ENCODE data around the gene C17orf75.

C17orf75 gene

DNA sequence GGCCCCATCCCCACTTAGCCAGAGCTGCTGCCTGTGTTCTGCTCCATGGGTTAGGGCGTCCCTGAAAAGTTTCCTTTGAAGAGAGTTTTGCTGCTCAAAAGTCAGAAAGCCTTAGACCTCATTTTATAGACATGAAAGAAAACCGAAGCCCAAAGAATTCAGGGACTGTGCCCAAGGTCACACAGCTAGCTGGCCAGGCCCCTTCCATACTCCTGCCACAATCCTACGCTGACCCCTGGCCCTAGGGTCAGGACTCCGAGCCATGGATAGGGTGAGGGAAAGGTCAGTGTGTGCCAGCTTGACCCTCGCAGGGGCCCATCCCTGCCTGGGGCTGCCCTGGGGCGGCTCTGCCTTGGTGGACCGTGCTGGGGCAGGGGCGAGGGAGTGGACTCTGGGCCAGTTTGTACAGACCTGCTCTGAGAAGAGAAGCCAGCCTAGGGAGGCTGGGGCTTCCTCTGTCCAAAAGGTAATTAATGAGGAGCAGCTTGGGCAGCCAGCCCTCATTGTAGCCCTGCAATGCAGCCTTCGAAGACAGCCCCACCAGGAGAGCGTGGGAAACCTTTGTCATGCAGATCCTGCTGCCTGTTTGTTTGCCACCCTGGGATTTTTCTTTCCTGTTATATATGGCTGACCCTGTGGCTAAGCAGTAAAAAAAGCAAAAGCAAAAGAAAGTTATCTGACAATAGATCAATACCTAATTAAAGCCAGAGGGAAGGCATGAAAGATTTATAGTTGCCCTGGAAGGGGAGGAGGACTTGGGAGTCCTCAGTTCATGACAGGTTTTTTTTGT is 38.9 kb downstream of the C17orf75 start:
- no peak for DNase-seq

DNA sequence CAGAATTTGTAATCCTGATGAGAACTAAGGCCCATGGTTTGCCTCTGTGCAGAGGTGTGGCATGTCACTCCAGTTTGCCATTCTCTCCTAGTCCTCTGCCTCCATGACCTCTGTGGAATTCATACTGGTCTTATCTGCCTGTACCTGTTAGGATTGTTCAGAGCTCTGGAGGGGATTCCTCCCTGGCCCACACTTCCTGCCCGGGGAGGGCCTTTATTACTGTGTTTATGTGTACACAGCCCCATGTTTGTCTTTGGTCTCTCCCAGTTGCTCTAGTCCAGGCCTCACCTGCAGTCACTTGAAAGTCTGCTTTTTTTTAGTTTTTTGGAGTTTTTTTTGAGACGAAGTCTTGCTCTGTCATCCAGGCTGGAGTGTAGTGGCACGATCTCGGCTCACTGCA is 39.9 kb downstream of the C17orf75 start:
- DNase-seq = no peak

DNA sequence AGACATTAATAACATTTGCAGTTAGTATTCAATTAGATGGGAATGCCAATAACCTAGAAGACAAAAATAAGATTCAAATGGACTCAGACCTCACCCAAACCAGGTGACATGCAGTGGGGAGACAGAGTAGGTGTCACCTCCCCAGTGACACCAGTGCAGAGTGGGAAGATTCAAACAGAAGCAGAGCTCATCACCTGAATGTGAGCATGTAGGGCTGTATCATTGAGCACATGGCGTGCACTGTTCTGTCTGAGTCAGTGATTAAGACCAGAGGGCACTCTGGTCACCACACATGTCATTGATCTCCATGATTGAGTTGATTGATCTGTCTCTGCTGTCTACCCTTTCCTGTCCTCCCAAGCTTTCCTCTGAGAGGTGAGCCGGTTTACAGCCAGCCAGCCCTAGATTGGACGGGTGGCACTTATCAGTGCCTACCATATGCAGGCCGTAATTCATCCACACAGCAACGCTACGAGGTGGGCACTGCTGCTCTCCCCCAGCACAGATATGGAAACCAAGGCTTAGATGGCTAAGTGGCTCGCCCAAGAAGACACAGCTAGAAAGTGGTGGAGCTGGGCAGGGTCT is 42.3 kb downstream of the C17orf75 start:
- DNase-seq = no peak

DNA sequence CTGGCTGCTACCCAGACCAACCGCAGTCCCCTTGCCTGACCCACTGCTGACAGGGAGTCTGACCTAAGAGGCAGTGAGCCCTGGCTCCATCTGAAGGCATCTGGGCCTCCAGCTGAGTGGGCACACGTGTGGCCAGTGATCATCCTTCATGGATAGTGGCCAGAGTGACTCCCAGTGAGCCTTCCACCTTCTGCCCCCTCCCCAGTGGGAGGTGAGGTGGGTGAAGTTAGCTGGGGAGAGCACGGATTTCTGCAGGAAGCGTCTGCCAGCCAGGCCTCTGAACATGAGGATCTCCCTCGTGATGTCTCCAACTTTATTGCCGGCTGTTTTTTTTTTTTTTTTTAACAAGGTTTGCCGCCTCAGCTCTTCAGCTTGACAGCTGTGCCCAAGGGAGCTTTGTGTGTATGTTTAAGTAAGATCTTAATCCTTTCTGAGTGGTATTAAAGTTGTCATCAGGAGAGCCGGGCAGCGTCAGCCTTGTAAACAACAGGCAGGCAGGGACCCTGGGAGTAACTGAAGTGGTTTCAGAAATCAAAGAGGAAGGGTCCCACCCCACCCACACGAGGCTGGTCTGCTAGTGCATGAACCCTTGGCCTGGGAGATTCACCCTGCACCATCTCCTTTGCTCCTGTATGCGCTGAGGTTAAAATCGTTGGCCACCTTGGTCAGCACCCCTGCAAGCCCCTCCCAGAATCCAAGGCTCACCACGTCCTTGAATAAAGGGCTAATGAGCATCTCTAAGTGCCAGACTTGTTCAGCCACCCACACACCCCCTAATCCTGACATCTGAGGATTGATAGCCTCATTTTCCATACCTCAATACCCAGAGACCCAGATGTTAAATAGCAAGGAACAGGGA is 43.0 kb downstream of the C17orf75 start:
- DNase-seq = no peak

DNA sequence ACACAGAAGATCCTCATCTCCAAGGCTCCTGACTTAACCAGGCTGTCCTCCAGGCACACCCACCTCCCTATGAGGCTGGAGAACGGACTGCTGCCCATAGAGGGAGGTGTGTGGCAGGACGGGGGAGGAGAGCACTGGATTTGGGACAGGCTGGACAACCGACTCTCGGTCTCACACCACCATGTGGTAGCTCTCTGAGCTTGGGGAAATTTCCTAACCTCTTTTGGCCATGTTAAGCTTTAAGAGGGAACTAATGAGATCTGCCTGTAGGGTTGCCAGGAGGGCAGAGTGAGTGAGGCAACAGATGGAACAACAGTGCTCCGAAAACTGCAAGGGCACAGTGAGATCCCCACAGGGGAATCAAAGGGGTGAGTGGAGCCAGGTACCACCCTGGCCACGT is 43.7 kb downstream of the C17orf75 start:
- no peak for DNase-seq

DNA sequence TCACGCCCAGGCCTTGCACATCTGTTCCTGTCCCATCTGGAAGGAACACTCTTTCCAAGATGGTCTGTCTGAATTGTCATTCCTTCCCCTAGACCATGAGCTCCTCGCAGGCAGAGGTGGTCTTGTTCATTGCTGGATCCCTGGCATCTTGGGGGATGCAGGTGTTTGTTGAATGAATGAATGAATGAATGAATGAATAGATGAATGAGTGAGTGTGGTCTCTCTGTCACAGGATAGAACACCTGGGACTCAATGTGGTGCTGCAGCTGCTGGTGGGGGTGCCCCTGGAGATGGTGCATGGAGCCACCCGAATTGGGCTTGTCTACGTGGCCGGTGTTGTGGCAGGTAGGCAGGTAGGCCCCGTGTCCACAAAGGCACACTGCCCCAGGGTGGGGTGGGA is 44.1 kb downstream of the C17orf75 start:
- no peak for DNase-seq

DNA sequence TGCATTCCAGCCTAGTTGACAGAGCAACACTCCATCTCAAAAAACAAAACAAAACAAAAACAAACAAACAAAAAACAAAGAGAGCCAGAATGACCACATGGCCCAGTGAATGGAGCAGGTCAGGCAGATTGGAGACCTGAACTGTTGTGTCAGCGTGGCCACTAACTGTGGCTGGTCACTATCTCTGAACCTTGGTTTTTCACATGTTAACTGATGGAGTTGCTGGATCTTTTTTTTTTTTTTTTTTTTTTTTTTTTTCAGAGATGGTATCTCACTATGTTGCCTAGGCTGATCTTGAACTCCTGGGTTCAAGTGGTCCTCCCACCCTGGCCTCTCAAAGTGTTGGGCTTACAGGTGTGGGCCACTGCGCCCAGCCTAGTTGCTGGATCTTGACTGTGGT is 44.5 kb downstream of the C17orf75 start:
- DNase-seq = no peak

DNA sequence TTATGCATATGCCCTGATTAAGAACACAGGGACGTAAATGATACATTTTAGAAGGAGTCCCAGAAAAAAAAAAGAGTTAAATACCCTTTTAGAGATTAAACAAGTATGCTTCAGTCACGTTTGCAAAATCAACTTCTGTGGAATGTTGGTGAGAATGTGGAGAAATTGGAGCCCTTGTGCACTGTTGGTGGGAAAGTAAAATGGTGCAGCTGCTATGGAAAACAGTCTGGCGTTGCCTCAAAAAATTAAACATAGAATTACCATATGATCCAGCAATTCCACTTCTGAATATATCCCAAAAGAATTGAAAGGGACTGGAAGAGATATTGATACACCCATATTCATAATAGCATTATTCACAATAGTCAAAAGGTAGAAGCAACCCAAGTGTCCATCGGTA is 49.9 kb downstream of the C17orf75 start:
- no peak for DNase-seq

DNA sequence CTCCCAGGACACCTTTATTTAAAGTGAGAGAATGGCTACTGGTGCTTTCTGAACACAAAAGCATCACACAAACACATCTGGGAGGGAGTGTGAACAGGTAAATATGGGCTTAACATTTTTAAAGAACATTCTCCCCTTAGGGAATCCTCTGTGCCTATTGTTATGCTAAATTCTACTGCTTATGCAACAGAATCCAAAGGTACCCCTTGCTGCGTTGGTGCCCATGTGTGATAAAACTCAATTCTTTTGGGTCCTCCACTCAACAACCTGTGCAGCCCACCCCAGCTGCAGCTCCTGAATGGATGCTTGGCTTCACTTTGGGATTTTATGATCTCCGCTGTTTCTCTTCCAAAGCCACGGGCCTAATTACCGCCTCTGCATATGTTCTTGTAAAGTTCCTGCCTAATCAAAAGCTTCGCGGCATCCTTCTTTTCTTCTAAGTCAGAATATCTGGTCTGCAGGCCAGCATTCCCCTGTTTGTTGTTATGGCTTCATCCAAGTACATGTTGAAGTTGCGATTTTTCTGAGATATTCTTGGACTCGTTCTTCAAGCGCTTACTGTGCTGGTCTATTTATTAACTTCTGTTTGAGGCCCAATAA is 52.4 kb downstream of the C17orf75 start:
- DNase-seq = no peak

DNA sequence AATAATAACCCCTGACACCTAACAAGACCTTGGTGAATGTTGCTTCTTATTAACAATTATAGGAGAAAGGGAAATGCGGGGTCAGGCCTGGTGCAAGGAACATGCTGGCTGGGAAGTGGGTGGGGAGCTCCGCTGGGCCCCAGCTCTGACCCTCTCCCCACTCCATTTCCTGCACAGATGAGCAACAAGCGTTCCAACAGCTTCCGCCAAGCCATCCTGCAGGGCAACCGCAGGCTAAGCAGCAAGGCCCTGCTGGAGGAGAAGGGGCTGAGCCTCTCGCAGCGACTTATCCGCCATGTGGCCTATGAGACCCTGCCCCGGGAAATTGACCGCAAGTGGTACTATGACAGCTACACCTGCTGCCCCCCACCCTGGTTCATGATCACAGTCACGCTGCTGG is 53.4 kb downstream of the C17orf75 start:
- DNase-seq = no peak

DNA sequence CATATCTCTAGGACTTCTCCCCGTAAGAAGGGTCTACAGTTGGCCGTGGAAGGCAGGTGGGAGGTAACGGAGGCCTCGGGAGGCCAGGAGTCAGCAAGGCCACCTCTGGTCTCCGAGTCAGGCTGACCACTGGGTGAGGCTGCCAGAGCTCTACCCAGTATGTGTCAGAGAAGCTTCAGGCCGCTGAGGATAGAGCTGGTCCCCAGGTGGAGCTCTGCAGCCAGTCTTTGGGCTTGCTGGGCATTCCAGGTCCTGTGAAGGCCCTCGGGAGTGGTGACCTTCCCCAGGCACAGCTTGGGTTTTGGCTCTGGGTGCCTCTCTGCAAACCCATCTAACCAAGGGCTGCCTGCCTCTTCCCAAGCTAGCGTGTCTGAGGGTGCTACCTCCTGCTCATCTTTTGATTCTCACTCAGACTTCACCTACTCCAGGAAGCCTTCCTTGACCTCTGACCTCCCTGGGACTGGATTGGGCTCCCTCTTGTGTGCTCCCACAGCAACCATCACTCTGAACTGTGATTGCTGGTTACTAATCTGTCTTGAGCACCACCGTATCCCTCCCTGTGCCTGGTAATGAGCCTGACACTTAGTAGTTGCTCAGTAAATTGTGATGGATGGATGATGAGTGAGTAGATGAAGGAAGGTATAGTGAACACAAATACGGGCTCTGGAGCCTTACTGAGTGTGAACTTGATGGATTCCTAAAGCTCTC is 54.0 kb downstream of the C17orf75 start:
- DNase-seq = no peak

DNA sequence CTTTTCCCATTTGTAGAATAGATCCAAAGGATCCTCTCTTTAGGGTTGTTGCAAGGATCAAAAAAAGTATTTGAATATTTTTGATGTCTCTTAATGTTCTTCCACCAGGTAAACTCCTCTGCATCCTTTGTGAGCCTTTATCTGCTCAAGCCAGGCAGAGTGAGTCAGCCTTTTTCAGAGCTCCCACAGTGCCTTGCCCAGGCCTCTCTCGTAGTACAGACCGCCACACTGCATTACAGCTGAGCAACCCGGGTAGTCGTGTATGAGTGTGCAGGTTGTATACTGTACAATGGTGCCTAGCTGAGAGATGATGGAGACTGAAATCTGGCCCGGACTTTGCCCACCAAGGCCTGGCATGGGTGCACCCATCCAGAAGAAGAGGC is 55.5 kb downstream of the C17orf75 start:
- no peak for DNase-seq

DNA sequence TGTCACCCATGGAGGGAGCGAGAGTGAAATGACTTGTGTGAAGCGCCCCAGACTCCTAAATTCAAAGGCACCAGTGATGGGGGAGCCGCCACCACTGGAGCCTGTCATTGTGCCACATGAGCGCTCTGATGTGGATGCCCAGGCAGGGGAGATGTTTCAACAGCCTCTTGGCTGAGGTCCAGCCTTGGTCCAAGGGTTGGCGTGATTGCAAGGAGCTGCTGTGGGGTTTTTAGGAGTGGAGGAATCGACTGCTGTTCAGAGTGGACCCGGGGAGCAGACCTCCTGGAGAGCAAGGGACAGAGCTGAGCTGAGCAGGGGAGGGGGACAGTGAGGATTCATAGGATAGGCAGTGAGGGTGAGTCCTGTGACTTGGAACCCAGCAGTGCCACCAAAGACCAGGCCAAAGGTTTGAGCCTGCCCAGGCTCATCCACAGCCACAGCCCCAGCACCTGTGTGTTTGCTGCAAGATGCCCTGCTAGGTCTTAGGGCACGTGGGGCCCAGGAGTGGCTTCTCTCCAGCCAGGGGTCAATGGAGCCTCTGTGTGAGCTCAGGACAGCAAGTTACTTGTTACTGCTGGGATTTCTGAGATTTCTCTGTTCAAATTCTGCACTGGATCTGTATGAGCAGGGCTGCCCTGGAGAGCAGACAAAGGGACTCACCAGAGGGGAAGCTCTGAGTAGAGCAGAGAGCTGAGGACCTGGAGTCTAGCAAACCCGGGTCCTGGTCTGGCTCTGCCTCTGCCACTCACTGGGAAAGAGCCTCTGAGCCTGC is 56.0 kb downstream of the C17orf75 start:
- DNase-seq = no peak

DNA sequence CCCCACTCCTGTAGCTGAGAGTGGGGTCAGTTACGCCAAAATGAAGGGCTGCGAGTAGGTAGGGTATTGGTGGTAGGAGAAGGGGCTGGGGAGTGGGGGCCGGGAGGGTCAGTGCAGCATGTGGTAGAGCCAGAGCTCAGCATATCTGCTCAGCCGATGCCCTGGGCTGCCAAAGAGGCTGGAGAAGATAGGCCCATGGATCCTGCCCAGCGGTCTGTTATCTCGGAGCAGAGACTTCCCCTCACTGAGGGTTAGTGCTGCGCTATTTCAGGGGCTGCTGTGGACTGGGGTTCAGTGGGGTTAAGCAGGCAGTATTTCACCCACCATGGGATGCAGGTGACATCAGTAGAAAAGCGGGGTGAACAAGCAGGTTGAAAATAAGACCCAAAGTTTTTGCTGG is 56.7 kb downstream of the C17orf75 start:
- DNase-seq = no peak

DNA sequence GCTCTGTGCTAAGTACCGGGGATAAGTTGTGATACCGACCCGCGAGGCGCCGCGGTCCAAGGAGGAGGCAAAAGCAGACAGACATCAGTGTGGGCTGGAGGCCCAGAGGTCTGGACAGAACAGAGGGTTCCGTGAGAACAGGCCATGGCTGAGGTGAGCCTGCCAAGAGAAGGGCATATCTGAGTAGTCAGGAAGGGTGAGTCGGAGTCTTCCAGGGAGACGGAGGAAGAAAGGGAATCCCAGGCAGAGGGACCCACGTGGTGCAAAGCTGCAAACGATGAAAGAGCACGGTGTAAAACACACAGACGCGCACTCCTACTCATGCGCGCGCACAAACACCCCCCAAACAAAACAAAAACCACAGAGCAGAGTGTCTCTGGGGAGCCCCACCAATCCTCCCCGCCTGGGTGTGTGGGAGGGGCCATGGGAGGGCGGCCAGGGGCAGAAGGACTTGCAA is 58.2 kb downstream of the C17orf75 start:
- no peak for DNase-seq

DNA sequence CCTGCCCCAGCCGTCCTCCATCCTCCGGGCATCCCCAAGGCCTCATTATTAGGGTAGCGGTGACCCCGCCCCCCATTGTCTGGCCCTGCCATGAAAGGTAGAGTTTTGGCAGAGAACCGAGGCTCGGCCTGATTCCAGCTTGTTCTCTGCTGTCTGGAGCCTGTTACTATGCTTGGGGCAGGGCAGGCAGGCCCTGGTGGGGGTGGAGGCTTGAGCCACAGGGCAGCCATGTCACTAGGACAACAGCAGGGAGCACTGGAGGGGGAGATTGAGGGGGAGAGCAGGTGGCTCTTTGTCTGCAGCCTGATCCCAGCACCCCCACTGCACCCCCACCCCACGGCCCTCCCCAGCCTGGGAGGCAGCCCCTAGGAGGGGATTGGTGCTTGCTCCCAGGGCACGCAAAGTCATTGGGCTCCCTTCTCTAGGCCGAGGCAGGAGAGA is 60.9 kb downstream of the C17orf75 start:
- no peak for DNase-seq

DNA sequence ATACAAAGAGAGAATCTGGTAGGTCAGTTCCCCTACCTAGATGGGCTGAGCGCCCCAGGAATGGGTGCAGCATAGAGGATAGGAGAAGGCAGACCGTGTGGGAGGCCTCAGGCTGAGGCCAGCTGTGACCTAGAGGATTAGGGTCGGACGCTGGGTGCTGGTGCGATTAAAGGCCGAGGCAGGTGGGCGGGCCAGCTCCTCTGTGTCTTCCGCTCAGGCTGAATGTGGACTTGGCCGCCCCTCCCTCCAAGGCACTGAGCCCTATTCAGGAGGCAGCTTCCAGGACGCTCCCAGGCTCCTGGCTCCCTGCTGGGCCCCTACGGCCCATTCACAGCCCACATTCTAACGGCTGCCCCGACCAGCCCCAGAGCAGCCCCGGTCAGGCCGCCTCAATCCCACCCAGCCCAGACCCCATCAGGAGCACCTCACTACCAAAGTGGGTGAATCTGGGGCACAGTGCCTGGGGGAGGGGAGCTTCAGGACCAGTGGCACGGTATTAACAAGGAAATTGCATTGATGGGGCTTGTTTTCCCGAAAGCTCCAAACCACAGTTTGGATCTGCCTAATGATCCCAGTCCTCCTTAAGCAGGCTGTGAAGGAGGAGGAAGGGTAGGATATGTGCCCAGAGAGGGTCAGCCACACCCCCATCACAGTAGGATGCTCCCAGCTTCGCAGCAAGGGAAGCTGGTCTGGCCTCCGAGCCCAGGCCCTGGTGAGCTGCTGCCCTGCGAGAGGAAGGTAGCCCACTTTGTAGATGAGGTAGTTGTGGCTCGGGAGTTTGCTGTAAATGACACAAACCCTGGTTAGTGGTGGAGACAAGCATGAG is 61.9 kb downstream of the C17orf75 start:
- DNase-seq = no peak

DNA sequence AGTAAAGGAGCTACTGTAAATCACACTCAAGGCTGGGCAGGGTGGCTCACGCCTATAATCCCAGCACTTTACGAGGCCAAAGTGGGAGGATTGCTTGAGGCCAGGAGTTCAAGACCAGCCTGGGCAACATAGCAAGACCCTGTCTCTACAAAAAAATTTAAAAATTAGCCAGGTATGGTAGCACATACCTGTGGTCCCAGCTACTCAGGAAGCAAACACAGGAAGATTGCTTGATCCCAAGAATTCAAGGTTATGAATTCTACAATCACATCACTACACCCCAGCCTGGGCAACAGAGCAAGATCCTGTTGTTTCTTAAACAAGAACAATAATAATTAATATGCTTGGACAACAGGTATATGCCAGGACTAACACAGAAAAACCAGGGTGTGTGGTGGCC is 63.2 kb downstream of the C17orf75 start:
- DNase-seq = no peak
